Endothelial cell (in vitro differentiated cells): ENCODE results near the gene TWF1. TPM values are rescaled to one million over a fixed set of nuclear protein-coding genes. Genes with fewer than 3 reads are reported as not detected.

Experiments
- DNase-seq: peaks from one replicate; pipeline ENCODE4 v3.0.0; 2021; ENCODE audit warnings: low spot score
- H3K27ac Mint-ChIP-seq: one replicate; pipeline ENCODE4 v1.8.0; 2021; ENCODE audit warnings: mixed read lengths, inconsistent platforms; ENCODE audit not compliant: unreplicated experiment
- H3K27me3 Mint-ChIP-seq: one replicate; pipeline ENCODE4 v1.8.0; 2021; ENCODE audit warnings: mild to moderate bottlenecking, moderate library complexity, mixed read lengths, inconsistent platforms; ENCODE audit not compliant: unreplicated experiment
- H3K36me3 Mint-ChIP-seq: one replicate; pipeline ENCODE4 v1.8.0; 2021; ENCODE audit warnings: mild to moderate bottlenecking, low read depth, mixed read lengths, inconsistent platforms; ENCODE audit not compliant: unreplicated experiment
- H3K4me1 Mint-ChIP-seq: one replicate; pipeline ENCODE4 v1.8.0; 2021; ENCODE audit warnings: mild to moderate bottlenecking, mixed read lengths, inconsistent platforms; ENCODE audit not compliant: unreplicated experiment
- H3K4me3 Mint-ChIP-seq: one replicate; pipeline ENCODE4 v1.8.0; 2021; ENCODE audit warnings: mild to moderate bottlenecking, mixed read lengths, inconsistent platforms; ENCODE audit not compliant: unreplicated experiment
- H3K9me3 Mint-ChIP-seq: one replicate; pipeline ENCODE4 v1.8.0; 2021; ENCODE audit warnings: mixed read lengths, inconsistent platforms; ENCODE audit not compliant: unreplicated experiment
- total RNA-seq: library from RNA; stranded (reverse); fragmentation: NEBNext Ultra II Directional; extraction: Animal tissue kit (Norgen Biotek cat#: 25700); gene quantifications from one replicate; pipeline ENCODE4 v1.2.1, GENCODE V29; 2021; ENCODE audit not compliant: unreplicated experiment
- TF ChIP-seq, protein P1 (sequence below): fragments of 200-600 bp; sonication (generic); IDR thresholded peaks from one replicate; pipeline ENCODE4 v1.5.0; 2021; ENCODE audit warnings: antibody characterized with exemption; ENCODE audit not compliant: unreplicated experiment

Gene TWF1
- total RNA-seq, 1 donor from 2014 or later = 44.8 TPM

GRCh38 chr12:43789941-43790340, 16.2 kb downstream of the TWF1 start:
- no peak for DNase-seq
- H3K4me1 Mint-ChIP-seq = no peaks in the 10 kb centered on the region
- no peaks in the 10 kb centered on the region for H3K9me3 Mint-ChIP-seq
- H3K27me3 Mint-ChIP-seq = peaks cover 2% of the 10 kb centered on the region
- peaks cover 6% of the 10 kb centered on the region for H3K36me3 Mint-ChIP-seq
- TF ChIP-seq, protein P1, sequence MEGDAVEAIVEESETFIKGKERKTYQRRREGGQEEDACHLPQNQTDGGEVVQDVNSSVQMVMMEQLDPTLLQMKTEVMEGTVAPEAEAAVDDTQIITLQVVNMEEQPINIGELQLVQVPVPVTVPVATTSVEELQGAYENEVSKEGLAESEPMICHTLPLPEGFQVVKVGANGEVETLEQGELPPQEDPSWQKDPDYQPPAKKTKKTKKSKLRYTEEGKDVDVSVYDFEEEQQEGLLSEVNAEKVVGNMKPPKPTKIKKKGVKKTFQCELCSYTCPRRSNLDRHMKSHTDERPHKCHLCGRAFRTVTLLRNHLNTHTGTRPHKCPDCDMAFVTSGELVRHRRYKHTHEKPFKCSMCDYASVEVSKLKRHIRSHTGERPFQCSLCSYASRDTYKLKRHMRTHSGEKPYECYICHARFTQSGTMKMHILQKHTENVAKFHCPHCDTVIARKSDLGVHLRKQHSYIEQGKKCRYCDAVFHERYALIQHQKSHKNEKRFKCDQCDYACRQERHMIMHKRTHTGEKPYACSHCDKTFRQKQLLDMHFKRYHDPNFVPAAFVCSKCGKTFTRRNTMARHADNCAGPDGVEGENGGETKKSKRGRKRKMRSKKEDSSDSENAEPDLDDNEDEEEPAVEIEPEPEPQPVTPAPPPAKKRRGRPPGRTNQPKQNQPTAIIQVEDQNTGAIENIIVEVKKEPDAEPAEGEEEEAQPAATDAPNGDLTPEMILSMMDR = no peak
- H3K27ac Mint-ChIP-seq = no peak overlapping the region
- no peak overlapping the region for H3K4me3 Mint-ChIP-seq

GRCh38 chr12:43786899-43787693, 19.0 kb downstream of the TWF1 start:
- TF ChIP-seq, protein P1 = no peak
- Mint-ChIP-seq H3K4me3 (no peak overlapping the region), H3K27ac (no peak overlapping the region), H3K36me3 (peaks cover 6% of the 10 kb centered on the region), H3K9me3 (no peaks in the 10 kb centered on the region), H3K4me1 (no peaks in the 10 kb centered on the region), H3K27me3 (peaks cover 2% of the 10 kb centered on the region)
- DNase-seq = no peak

DNA sequence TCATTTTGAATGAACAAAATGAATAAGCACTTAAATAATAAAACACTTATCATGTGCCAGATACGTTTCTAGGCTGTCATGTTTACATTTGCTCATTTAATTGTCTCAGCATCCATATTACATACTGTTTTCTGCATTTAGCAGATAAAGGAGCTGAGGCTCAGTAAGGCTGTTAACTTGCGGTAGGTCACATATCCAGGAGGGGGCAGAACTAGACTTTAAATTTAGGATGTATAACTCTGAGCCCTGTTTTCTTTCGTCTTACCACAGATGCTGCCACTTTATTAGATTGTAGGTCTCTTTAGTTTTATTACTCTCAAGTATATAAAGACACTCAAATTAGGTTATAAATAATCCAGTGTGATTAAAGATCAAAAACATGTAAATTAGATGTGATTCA, 29.6 kb downstream of the TWF1 start:
- no peaks in the 10 kb centered on the region for H3K4me1 Mint-ChIP-seq
- peaks cover 8% of the 10 kb centered on the region for H3K36me3 Mint-ChIP-seq
- TF ChIP-seq, protein P1 = peak; percentile 40
- no peak overlapping the region for H3K4me3 Mint-ChIP-seq
- DNase-seq = no peak
- no peaks in the 10 kb centered on the region for H3K27me3 Mint-ChIP-seq
- no peak overlapping the region for H3K27ac Mint-ChIP-seq
- no peaks in the 10 kb centered on the region for H3K9me3 Mint-ChIP-seq

DNA sequence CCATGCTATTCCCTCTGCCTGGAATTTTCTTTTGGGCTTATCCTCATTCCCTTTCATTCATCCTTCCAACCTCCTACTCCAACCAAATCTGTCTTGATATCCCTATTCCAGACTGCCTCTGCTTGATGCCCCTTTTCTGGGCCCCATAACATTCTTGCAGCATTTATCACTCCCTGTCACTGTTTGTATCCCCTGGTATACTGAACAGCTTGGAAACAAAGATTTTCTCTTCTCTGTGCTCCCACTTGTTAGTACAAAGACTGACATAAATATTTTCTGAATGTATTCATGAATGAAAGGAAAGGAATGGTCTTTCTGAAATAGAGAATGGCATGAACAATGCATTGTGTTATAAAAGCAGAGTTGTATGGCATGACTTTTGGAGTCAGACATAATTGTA, 39.8 kb downstream of the TWF1 start:
- DNase-seq = no peak
- TF ChIP-seq, protein P1 = no peak
- no peak overlapping the region for H3K27ac Mint-ChIP-seq
- no peaks in the 10 kb centered on the region for H3K9me3 Mint-ChIP-seq
- H3K4me1 Mint-ChIP-seq = peaks cover 6% of the 10 kb centered on the region
- H3K36me3 Mint-ChIP-seq = peaks cover 14% of the 10 kb centered on the region
- no peaks in the 10 kb centered on the region for H3K27me3 Mint-ChIP-seq
- no peak overlapping the region for H3K4me3 Mint-ChIP-seq

GRCh38 chr12:43764528-43764927, 41.6 kb downstream of the TWF1 start:
- Mint-ChIP-seq H3K9me3 (no peaks in the 10 kb centered on the region), H3K36me3 (no peaks in the 10 kb centered on the region), H3K27ac (no peak overlapping the region), H3K4me3 (no peak overlapping the region), H3K4me1 (peaks cover 14% of the 10 kb centered on the region), H3K27me3 (peaks cover 2% of the 10 kb centered on the region)
- DNase-seq = no peak
- TF ChIP-seq, protein P1 = no peak
